IMR-90 (cell line): Measurements from ENCODE around the gene ATP6V1G1. TPM values are rescaled to one million over a fixed set of nuclear protein-coding genes. Genes with fewer than 3 reads are reported as not detected.

ENCODE experiments used
- ATAC-seq: fragments of 200-7000 bp; cut with Tn5 transposase; 2 replicates; pipeline ENCODE4 v1.9.1; 2020; ENCODE audit warnings: low read depth, mild to moderate bottlenecking, moderate library complexity
- BruUV-seq: library from RNA; stranded (reverse); fragments of 400-500 nt; replicated peaks from 2 replicates; lab custom pipeline; 2021; lab: Mats Ljungman, UMichigan
- CTCF ChIA-PET: fragments of 300-600 bp; formaldehyde crosslinking; extraction: SDS; loops from one replicate; lab custom pipeline; 2021; ENCODE audit warnings: antibody characterized with exemption; lab: Yijun Ruan, JAX
- POLR2A ChIA-PET: fragments of 300-600 bp; sonication (Branson Sonifier 250); formaldehyde crosslinking; loops from one replicate; lab custom pipeline; 2022; ENCODE audit warnings: antibody characterized with exemption; ENCODE audit not compliant: unreplicated experiment; lab: Charles Lee
- DNase-seq: peaks from one replicate; pipeline ENCODE4 v3.0.0; 2013
- H2AFZ ChIP-seq: replicated peaks from 2 replicates; pipeline ENCODE3; 2013; ENCODE audit warnings: low read length, mild to moderate bottlenecking; ENCODE audit not compliant: poor library complexity
- H2AK5ac ChIP-seq: 2 replicates; pipeline ENCODE4 v1.6.1; 2013; ENCODE audit warnings: low read depth, low read length, inconsistent platforms
- H2AK9ac ChIP-seq: replicated peaks from 2 replicates; pipeline ENCODE3; 2013; ENCODE audit warnings: mild to moderate bottlenecking, low read depth, low read length, moderate library complexity; ENCODE audit not compliant: poor library complexity
- H2BK120ac ChIP-seq: 2 replicates; pipeline ENCODE4 v1.6.1; 2013; ENCODE audit warnings: low read depth, low read length, inconsistent platforms
- H2BK15ac ChIP-seq: 3 replicates; pipeline ENCODE4 v1.6.1; 2013; ENCODE audit warnings: low read depth, low read length, inconsistent platforms
- H2BK20ac ChIP-seq: 2 replicates; pipeline ENCODE4 v1.6.1; 2013; ENCODE audit warnings: low read depth, mild to moderate bottlenecking, inconsistent platforms, low read length, moderate library complexity
- H2BK5ac ChIP-seq: 2 replicates; pipeline ENCODE4 v1.6.1; 2013; ENCODE audit warnings: mild to moderate bottlenecking, low read depth, low read length, inconsistent platforms; ENCODE audit not compliant: poor library complexity, severe bottlenecking
- H3K14ac ChIP-seq: replicated peaks from 2 replicates; pipeline ENCODE4 v1.6.1; 2013; ENCODE audit warnings: low read depth, low read length, inconsistent platforms
- H3K18ac ChIP-seq: 2 replicates; pipeline ENCODE4 v1.6.1; 2013; ENCODE audit warnings: low read depth, low read length, control low read depth
- H3K23ac ChIP-seq: 2 replicates; pipeline ENCODE4 v1.6.1; 2013; ENCODE audit warnings: low read depth, low read length, inconsistent platforms
- H3K27ac ChIP-seq: 2 replicates; pipeline ENCODE4 v1.5.1; 2013; ENCODE audit warnings: mild to moderate bottlenecking, control low read depth, low read length; ENCODE audit not compliant: insufficient read depth
- H3K27me3 ChIP-seq: 2 replicates; pipeline ENCODE4 v1.6.1; 2013; ENCODE audit warnings: low read length; ENCODE audit not compliant: control insufficient read depth, insufficient read depth
- H3K36me3 ChIP-seq: 2 replicates; pipeline ENCODE4 v1.6.1; 2013; ENCODE audit warnings: low read length, mixed read lengths; ENCODE audit not compliant: control insufficient read depth, insufficient read depth
- H3K4ac ChIP-seq: 2 replicates; pipeline ENCODE4 v1.6.1; 2013; ENCODE audit warnings: low read depth, low read length, inconsistent platforms
- H3K4me1 ChIP-seq: 2 replicates; pipeline ENCODE4 v1.6.1; 2013; ENCODE audit warnings: low read length, mixed read lengths; ENCODE audit not compliant: control insufficient read depth, insufficient read depth
- H3K4me2 ChIP-seq: 2 replicates; pipeline ENCODE4 v1.6.1; 2013; ENCODE audit warnings: low read depth, mild to moderate bottlenecking, control low read depth, low read length, moderate library complexity
- H3K4me3 ChIP-seq: 2 replicates; pipeline ENCODE4 v1.5.1; 2013; ENCODE audit warnings: low read depth, mild to moderate bottlenecking, control low read depth, low read length, moderate library complexity; ENCODE audit not compliant: insufficient read depth
- H3K56ac ChIP-seq: 2 replicates; pipeline ENCODE4 v1.6.1; 2013; ENCODE audit warnings: low read length, inconsistent platforms; ENCODE audit not compliant: insufficient read depth; ENCODE audit errors: extremely low read depth
- H3K79me1 ChIP-seq, 2 experiments: 2 replicates each; pipeline ENCODE4 v1.6.1; 2013; ENCODE audit warnings: low read length in 2 of 2, inconsistent platforms in 1 of 2, low read depth in 1 of 2
- H3K9ac ChIP-seq: 2 replicates; pipeline ENCODE4 v1.6.1; 2013; ENCODE audit warnings: low read depth, low read length, control low read depth
- H3K9me1 ChIP-seq: 2 replicates; pipeline ENCODE4 v1.6.1; 2013; ENCODE audit warnings: low read length, inconsistent platforms; ENCODE audit not compliant: insufficient read depth
- H3K9me3 ChIP-seq: 2 replicates; pipeline ENCODE4 v1.6.1; 2013; ENCODE audit warnings: low read length; ENCODE audit not compliant: control insufficient read depth, insufficient read depth
- H4K20me1 ChIP-seq: 2 replicates; pipeline ENCODE4 v1.6.1; 2013; ENCODE audit warnings: low read length, inconsistent platforms; ENCODE audit not compliant: insufficient read depth
- H4K5ac ChIP-seq: 2 replicates; pipeline ENCODE4 v1.6.1; 2013; ENCODE audit warnings: mild to moderate bottlenecking, low read depth, low read length, control low read depth
- H4K8ac ChIP-seq, 2 experiments: 2 replicates each; pipeline ENCODE4 v1.6.1; 2013; ENCODE audit warnings: low read depth in 2 of 2, low read length in 2 of 2, control low read depth in 1 of 2, inconsistent platforms in 1 of 2
- H4K91ac ChIP-seq: 2 replicates; pipeline ENCODE4 v1.6.1; 2013; ENCODE audit warnings: low read depth, low read length, inconsistent platforms; ENCODE audit not compliant: insufficient read depth
- WGBS, 2 experiments: methylation state at CpG; one replicate each; pipeline versions ENCODE4 v1.1.5 to v1.1.7; 2013; ENCODE audit warnings: missing lambda C conversion rate in 2 of 2; ENCODE audit not compliant: insufficient read length in 1 of 2; ENCODE audit errors: extremely low coverage in 2 of 2; 5-methylcytosine and 5-hydroxymethylcytosine counted together
- dilution Hi-C: fragments of 300-500 bp; cut with HindIII; formaldehyde crosslinking; loops from one replicate; pipeline ENCODE4 v1.14.3; 2018; ENCODE audit warnings: low sequenced_read_pairs; ENCODE audit not compliant: unreplicated experiment
- in situ Hi-C: fragments of 300-500 bp; cut with MboI; formaldehyde crosslinking; loops from 3 replicates; pipeline ENCODE4 v1.14.3; 2019; ENCODE audit warnings: low sequenced_read_pairs, inconsistent platforms, mixed read lengths
- intact Hi-C: fragments of 100-400 bp; cut with micrococcal nuclease; formaldehyde crosslinking; loops from 2 replicates; pipeline ENCODE4 v1.10.0; 2022
- polyA plus RNA-seq, 3 experiments: library from polyadenylated mRNA; depleted of rRNA; stranded (reverse); fragments of >200 nt; gene quantifications; 2 replicates each; pipeline ENCODE4 v1.2.3, GENCODE V29; 2012; ENCODE audit warnings: low replicate concordance in 1 of 3
- total RNA-seq: library from RNA; depleted of rRNA; stranded (reverse); fragments of >200 nt; gene quantifications from 2 replicates; pipeline ENCODE4 v1.2.3, GENCODE V29; 2012
- TF ChIP-seq, protein P1 (sequence below): fragments of 150-350 bp; IDR thresholded peaks from 2 replicates; pipeline ENCODE4 v1.6.1; 2016; ENCODE audit warnings: low read depth, mild to moderate bottlenecking, low read length, moderate library complexity, borderline replicate concordance

Gene ATP6V1G1
- total and polyA plus RNA-seq, 2 of the 4 experiments (the other 2 are of a cell fraction) = 52.0 to 70.9 TPM

DNA sequence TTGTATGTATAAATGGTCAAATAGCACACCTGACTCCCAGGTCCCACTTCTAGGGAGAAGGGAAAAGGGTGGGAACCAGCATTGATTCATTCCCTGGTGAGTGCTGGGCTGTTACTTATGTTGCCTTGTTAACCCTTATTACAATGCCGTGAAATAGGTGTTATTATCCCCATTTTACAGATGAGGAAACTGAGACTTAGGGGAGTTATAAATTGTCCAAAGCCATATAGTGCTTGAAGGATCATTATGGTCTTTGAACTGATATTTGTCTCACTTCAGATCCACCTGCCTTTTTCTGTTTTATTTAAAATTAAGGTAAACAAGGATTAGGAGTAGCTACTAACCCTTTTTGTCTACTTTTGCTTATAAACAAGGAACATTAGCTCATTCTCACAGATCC lies 40.0 kb downstream of the ATP6V1G1 start:
- no TSS peak for BruUV-seq
- H2BK20ac ChIP-seq = no peak overlapping the region
- no peak overlapping the region for H3K14ac ChIP-seq
- H3K27ac ChIP-seq = no peak overlapping the region
- no peak overlapping the region for H2AK9ac ChIP-seq
- DNase-seq (no peak), ATAC-seq (no peak)
- no peaks in the 10 kb centered on the region for H3K9me1 ChIP-seq
- CTCF ChIA-PET = no interaction called here
- no peak overlapping the region for H3K4ac ChIP-seq
- H3K56ac ChIP-seq = no peak overlapping the region
- dilution Hi-C loops = no loop called here
- WGBS, 2 experiments = no CpG with 5 or more reads among the region's 1 CpG
- peaks cover 0 to 2% of the 10 kb centered on the region in 2 experiments; a peak in 1 of 4 replicates for H3K79me1 ChIP-seq
- H2AFZ ChIP-seq = no peak overlapping the region
- H3K36me3 ChIP-seq = peaks cover 27% of the 10 kb centered on the region
- H2BK15ac ChIP-seq = no peak overlapping the region
- no peak overlapping the region for H4K8ac ChIP-seq
- H2BK5ac ChIP-seq = no peak overlapping the region
- no peak overlapping the region for H3K4me3 ChIP-seq
- H3K4me1 ChIP-seq = no peaks in the 10 kb centered on the region
- POLR2A ChIA-PET = no interaction called here
- TF ChIP-seq, protein P1, sequence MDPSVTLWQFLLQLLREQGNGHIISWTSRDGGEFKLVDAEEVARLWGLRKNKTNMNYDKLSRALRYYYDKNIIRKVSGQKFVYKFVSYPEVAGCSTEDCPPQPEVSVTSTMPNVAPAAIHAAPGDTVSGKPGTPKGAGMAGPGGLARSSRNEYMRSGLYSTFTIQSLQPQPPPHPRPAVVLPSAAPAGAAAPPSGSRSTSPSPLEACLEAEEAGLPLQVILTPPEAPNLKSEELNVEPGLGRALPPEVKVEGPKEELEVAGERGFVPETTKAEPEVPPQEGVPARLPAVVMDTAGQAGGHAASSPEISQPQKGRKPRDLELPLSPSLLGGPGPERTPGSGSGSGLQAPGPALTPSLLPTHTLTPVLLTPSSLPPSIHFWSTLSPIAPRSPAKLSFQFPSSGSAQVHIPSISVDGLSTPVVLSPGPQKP = no peak
- H3K9me3 ChIP-seq = no peaks in the 10 kb centered on the region
- in situ Hi-C loops = no loop called here
- H4K5ac ChIP-seq = no peak overlapping the region
- H4K91ac ChIP-seq = no peak overlapping the region
- no peak overlapping the region for H3K4me2 ChIP-seq
- no peak overlapping the region for H2BK120ac ChIP-seq
- H4K20me1 ChIP-seq = no peaks in the 10 kb centered on the region
- H3K27me3 ChIP-seq = no peaks in the 10 kb centered on the region
- no peak overlapping the region for H3K18ac ChIP-seq
- intact Hi-C loops = no loop called here
- H2AK5ac ChIP-seq = no peak overlapping the region
- no peak overlapping the region for H3K23ac ChIP-seq
- H3K9ac ChIP-seq = no peak overlapping the region
